KBM-7 (cell line): ENCODE data around the gene DUSP28.
"Not testable (repeated sequence)": the region's sequence is repeated elsewhere in the genome, so short reads cannot be mapped to it uniquely, and the experiment has no call there.

Source experiments
- DNase-seq: peaks from one replicate; pipeline ENCODE4 v3.0.0-alpha.2; 2015
- in situ Hi-C: fragments of 300-500 bp; cut with MboI; formaldehyde crosslinking; loops from 2 replicates; pipeline ENCODE4 v1.14.3; 2020; ENCODE audit warnings: low sequenced_read_pairs, low pct_unique_long_range_greater_than_20kb, mixed read lengths

The DUSP28 gene

GRCh38 chr2:240560084-240560479 is at the start of gene DUSP28:
DUSP28 (plus strand) TSS chr2:240560357; CDS start chr2:240560685, 328 bp downstream.
- in situ Hi-C loops = no loop called here
- peak; percentile 91 for DNase-seq

GRCh38 chr2:240510513-240511210 is 49.5 kb upstream of the DUSP28 start:
- DNase-seq = no peak
- in situ Hi-C loops = no loop called here

GRCh38 chr2:240511351-240512108 is 48.6 kb upstream of the DUSP28 start:
- DNase-seq = no peak
- in situ Hi-C loops = no loop called here

GRCh38 chr2:240512109-240512485 is 48.1 kb upstream of the DUSP28 start:
- in situ Hi-C loops = no loop called here
- DNase-seq = no peak

- no peak for DNase-seq
- in situ Hi-C loops = no loop called here
Measured at GRCh38 chr2:240512666-240513535, 47.3 kb upstream of the DUSP28 start.

GRCh38 chr2:240513549-240514287 is 46.4 kb upstream of the DUSP28 start:
- in situ Hi-C loops = no loop called here
- peak; percentile 78 for DNase-seq

GRCh38 chr2:240514631-240515030 is 45.5 kb upstream of the DUSP28 start:
- DNase-seq = no peak
- in situ Hi-C loops = no loop called here

GRCh38 chr2:240517342-240517741 is 42.8 kb upstream of the DUSP28 start:
- no peak for DNase-seq
- in situ Hi-C loops = no loop called here

- in situ Hi-C loops = no loop called here
- no peak for DNase-seq
Measured at GRCh38 chr2:240518981-240519380, 41.2 kb upstream of the DUSP28 start.

GRCh38 chr2:240519396-240520129 is 40.6 kb upstream of the DUSP28 start:
- no peak for DNase-seq
- in situ Hi-C loops = no loop called here

- DNase-seq = no peak
- in situ Hi-C loops = no loop called here
Measured at GRCh38 chr2:240520130-240520973, 39.8 kb upstream of the DUSP28 start.

- no peak for DNase-seq
- in situ Hi-C loops = no loop called here
Measured at GRCh38 chr2:240520974-240521350, 39.2 kb upstream of the DUSP28 start.

- DNase-seq, in situ Hi-C loops: not testable (repeated sequence)
Measured at GRCh38 chr2:240521885-240522284, 38.3 kb upstream of the DUSP28 start.

GRCh38 chr2:240522406-240522805 is 37.8 kb upstream of the DUSP28 start:
- in situ Hi-C loops = no loop called here
- no peak for DNase-seq

GRCh38 chr2:240523451-240524281 is 36.5 kb upstream of the DUSP28 start:
- no peak for DNase-seq
- in situ Hi-C loops = no loop called here

GRCh38 chr2:240524963-240525718 is 35.0 kb upstream of the DUSP28 start:
- in situ Hi-C loops = no loop called here
- DNase-seq = peak; percentile 79
